ENCODE results near the gene PMM2.

PMM2 gene

GRCh38 chr16:8764525-8765250 is 33.0 kb upstream of the PMM2 start:
- no peak overlapping the region for H3K4me3 ChIP-seq (ENCODE audit: control insufficient read depth, low read depth, low read length)
- DNase-seq (ENCODE audit: low read depth) = no peak
- TF ChIP-seq CTCF (IDR thresholded peaks at IDR 0.05; ENCODE audit: control insufficient read depth, insufficient read depth, low read depth, low read length, missing control alignments) = no peak

- no peak overlapping the region for H3K4me3 ChIP-seq (ENCODE audit: control insufficient read depth, low read depth, low read length)
- TF ChIP-seq CTCF (IDR thresholded peaks at IDR 0.05; ENCODE audit: control insufficient read depth, insufficient read depth, low read depth, low read length, missing control alignments) = no peak
- DNase-seq (ENCODE audit: low read depth) = no peak
Observed at GRCh38 chr16:8767176-8767575, 30.5 kb upstream of the PMM2 start.

- H3K4me3 ChIP-seq (ENCODE audit: control insufficient read depth, low read depth, low read length) = no peak overlapping the region
Observed at GRCh38 chr16:8768283-8768682, 29.4 kb upstream of the PMM2 start.

GRCh38 chr16:8768692-8769091 is 28.9 kb upstream of the PMM2 start:
- no peak for DNase-seq (ENCODE audit: low read depth)
- no peak for TF ChIP-seq CTCF (IDR thresholded peaks at IDR 0.05; ENCODE audit: control insufficient read depth, insufficient read depth, low read depth, low read length, missing control alignments)
- no peak overlapping the region for H3K4me3 ChIP-seq (ENCODE audit: control insufficient read depth, low read depth, low read length)

More at GRCh38 chr16:8768283-8768682, 29.4 kb upstream of the PMM2 start:
- TF ChIP-seq CTCF (IDR thresholded peaks at IDR 0.05; ENCODE audit: control insufficient read depth, insufficient read depth, low read depth, low read length, missing control alignments) = no peak
- DNase-seq (ENCODE audit: low read depth) = no peak

- no peak for DNase-seq (ENCODE audit: low read depth)
- no peak for TF ChIP-seq CTCF (IDR thresholded peaks at IDR 0.05; ENCODE audit: control insufficient read depth, insufficient read depth, low read depth, low read length, missing control alignments)
- no peak overlapping the region for H3K4me3 ChIP-seq (ENCODE audit: control insufficient read depth, low read depth, low read length)
Observed at GRCh38 chr16:8773537-8773936, 24.1 kb upstream of the PMM2 start.

GRCh38 chr16:8774208-8774607 is 23.4 kb upstream of the PMM2 start:
- DNase-seq (ENCODE audit: low read depth) = no peak
- no peak for TF ChIP-seq CTCF (IDR thresholded peaks at IDR 0.05; ENCODE audit: control insufficient read depth, insufficient read depth, low read depth, low read length, missing control alignments)
- no peak overlapping the region for H3K4me3 ChIP-seq (ENCODE audit: control insufficient read depth, low read depth, low read length)
